NB4 (cell line): ENCODE results near the gene PGM1.

ENCODE experiments used
- POLR2A ChIP-seq: IDR thresholded peaks from 2 replicates; pipeline ENCODE4 v1.6.1; 2011; ENCODE audit warnings: mild to moderate bottlenecking; ENCODE audit not compliant: insufficient read length; ENCODE audit errors: extremely low read depth
- TF ChIP-seq, protein P1 (sequence below): IDR thresholded peaks from 2 replicates; pipeline ENCODE4 v1.6.1; 2011; ENCODE audit warnings: low read depth, low read length
- TF ChIP-seq, protein P2 (sequence below): IDR thresholded peaks from one replicate; pipeline ENCODE4 v1.5.1; 2012; ENCODE audit warnings: low read depth, low read length

- TF ChIP-seq, protein P1, sequence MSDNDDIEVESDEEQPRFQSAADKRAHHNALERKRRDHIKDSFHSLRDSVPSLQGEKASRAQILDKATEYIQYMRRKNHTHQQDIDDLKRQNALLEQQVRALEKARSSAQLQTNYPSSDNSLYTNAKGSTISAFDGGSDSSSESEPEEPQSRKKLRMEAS = no peak
- TF ChIP-seq, protein P2, sequence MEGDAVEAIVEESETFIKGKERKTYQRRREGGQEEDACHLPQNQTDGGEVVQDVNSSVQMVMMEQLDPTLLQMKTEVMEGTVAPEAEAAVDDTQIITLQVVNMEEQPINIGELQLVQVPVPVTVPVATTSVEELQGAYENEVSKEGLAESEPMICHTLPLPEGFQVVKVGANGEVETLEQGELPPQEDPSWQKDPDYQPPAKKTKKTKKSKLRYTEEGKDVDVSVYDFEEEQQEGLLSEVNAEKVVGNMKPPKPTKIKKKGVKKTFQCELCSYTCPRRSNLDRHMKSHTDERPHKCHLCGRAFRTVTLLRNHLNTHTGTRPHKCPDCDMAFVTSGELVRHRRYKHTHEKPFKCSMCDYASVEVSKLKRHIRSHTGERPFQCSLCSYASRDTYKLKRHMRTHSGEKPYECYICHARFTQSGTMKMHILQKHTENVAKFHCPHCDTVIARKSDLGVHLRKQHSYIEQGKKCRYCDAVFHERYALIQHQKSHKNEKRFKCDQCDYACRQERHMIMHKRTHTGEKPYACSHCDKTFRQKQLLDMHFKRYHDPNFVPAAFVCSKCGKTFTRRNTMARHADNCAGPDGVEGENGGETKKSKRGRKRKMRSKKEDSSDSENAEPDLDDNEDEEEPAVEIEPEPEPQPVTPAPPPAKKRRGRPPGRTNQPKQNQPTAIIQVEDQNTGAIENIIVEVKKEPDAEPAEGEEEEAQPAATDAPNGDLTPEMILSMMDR = no peak
- TF ChIP-seq POLR2A = no peak
These were observed 52.1 kb downstream of the PGM1 start for GRCh38 chr1:63645317-63645716.
